HG03159 (cell line): ENCODE measurements around the gene FBP2.

ENCODE experiments used
- ATAC-seq: cut with Tn5 transposase; IDR thresholded peaks from one replicate; pipeline ENCODE4 v1.9.1; 2021; ENCODE audit warnings: mild to moderate bottlenecking, moderate library complexity; ENCODE audit not compliant: unreplicated experiment

The FBP2 gene

DNA sequence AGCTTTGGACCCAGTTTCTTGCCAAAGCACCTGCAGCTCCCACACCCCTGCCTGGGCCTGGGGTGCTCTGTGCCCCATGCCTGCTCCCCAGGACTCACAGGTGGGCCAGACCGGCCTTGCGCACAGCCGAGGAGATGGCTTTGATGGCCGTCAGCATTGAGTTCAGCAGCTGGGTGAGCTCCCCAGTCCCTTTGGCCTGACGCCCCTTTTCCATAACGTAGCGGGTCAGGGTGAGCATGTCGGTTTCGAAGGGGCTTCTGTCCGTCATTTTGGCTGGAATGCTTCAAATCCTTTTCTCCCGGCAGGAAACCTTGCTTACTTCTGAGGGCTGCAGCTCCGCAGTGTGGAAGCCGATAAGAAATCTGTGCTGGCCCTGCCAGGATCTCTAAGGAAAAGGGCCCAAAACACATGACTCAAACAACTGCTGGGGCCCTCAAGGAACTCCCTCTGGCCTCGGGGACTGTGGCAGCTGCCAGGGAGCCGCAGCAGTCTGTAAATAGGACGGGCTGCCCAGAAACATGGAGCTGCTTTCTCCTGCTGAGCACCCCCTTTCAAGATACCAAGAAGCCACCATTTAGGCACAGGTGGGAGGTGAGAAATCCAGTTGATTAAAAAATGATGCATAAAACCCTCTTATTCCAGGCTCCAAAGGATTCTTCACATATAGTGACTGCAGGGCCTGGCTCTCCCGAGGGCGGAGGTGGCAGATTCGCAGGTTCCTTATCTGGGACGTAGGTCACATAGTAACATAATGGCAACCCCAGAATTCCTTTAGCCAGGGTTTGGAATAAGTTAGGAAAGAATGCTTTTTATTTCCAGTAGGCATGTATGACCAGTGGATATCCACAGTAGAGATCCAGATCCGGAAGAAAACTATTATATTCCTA is at the start of gene FBP2:
FBP2 (minus strand) TSS at position 366 of the 887 bp plus-strand sequence; CDS start at position 268, 98 bp downstream.
- no peak for ATAC-seq

GRCh38 chr9:94643176-94643575 is 49.6 kb upstream of the FBP2 start:
- no peak for ATAC-seq

- ATAC-seq = no peak
Observed at GRCh38 chr9:94642501-94642900, 48.9 kb upstream of the FBP2 start.

- ATAC-seq = no peak
Observed at GRCh38 chr9:94639999-94640376, 46.4 kb upstream of the FBP2 start.

- no peak for ATAC-seq
Observed at GRCh38 chr9:94639061-94639998, 45.7 kb upstream of the FBP2 start, which contains the start of gene FBP1. FBP1 (minus strand) TSS chr9:94639518; CDS start chr9:94639310, 208 bp downstream.

DNA sequence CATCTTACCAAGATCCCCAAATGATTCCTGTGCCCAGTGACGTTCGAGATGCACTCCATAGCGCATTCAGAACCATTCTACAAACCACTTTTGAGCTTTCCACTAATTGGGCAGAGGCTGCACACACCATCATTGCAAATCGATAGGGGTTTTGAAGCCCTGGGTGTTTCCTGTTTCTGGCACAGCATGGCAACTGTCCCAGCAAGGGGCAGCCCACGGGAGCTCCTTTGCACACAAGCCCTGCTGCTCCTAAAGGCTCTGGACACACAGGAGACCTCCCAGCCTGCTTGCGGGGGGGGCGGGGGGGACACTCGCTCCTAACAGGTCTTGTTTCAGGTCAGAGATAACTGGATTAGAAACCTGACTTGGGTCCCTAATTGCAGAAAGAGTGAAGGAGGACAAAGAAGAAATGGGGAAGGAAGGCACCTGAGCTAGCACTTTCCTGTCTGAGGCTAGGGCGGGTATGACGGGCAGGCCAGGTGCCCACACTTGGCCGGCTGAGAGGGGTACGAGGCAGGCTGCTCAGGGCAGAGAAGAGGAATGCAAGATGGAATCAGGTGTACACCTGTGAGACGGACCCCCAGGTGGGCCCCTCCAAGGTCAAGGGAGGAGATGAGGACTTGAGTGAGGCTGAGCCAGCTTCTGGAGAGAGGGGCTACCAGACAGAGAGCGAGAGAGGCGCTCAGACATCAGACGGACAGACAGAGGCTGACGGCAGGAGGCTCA is 44.9 kb upstream of the FBP2 start:
- no peak for ATAC-seq

DNA sequence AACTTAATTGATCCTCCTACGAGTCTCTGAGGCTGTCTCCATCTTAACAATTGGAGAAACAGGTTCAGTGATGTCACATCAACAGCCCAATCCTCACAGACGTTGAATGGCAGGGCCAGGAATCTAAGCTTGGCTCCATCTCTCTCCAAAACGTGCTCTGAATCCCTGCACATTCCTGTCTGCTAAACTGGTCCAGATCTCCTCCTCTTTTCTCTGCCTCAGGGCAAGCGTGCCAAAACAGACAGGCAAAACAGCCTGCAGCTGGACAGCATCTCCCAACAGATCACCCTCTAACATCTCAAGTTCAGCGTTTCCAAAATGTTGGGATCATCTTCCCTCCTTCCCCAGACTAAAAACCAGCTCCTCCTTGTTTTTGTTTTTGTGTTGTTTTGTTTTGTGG is 39.1 kb upstream of the FBP2 start:
- ATAC-seq = no peak

DNA sequence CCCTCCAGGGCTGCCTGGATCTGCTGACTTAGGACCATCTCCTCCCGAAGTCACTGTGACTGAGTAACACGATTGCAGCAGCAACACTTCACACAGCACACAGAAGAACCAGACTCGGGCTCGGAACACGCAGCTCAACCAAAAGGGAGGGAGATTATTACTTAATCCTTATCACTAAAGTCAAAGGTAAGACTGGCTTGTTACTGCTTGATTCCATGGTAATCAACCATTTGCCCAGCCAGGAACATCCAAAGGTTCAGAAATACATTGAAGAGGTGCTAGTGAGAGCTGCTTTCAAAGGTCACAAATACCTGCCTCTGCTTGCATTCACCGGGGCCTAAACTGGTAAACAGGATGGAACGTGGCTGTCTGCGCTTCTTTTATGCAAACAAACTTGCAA is 38.0 kb upstream of the FBP2 start:
- no peak for ATAC-seq

DNA sequence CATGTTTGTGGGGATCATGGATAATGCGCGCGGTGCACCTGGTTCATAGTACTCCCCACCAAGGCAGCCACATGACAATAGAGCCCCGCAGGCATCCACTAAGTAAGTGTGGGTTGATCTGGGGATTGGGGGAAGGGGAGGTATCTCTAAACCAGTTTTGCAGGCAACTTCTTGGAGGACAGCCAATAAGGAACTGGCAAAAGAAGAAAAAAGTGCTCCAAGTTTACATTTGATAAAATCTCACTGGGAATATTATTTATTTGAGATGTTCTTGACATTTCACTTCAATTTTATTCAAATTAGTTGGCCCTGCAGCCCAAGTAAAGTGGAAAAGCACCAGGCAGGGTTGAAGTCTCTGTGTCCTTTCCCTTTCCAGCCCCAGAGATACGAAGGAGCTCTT is 37.2 kb upstream of the FBP2 start:
- no peak for ATAC-seq

DNA sequence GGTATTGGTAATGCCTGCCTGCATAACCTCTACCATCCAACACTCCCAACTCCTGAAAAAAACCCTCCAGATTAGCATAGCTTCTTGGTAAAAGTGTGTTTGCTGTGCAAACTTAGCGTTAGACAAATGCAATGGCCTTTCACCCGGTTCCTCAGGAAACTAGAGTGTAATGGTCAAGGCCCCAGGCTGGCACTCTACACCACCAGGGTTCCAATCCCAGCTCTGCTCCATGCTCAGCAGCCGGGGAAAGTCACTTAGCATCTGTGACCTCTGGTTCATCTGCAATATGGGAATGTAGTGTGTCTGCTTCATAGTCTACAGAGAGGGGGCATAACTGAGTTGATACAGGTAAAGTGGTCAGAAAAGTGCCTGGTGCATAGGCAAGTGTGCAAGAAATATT is 36.7 kb upstream of the FBP2 start:
- ATAC-seq = no peak

- ATAC-seq = no peak
Observed at GRCh38 chr9:94627287-94627686, 33.7 kb upstream of the FBP2 start.

GRCh38 chr9:94625835-94626234 is 32.2 kb upstream of the FBP2 start:
- ATAC-seq = no peak

DNA sequence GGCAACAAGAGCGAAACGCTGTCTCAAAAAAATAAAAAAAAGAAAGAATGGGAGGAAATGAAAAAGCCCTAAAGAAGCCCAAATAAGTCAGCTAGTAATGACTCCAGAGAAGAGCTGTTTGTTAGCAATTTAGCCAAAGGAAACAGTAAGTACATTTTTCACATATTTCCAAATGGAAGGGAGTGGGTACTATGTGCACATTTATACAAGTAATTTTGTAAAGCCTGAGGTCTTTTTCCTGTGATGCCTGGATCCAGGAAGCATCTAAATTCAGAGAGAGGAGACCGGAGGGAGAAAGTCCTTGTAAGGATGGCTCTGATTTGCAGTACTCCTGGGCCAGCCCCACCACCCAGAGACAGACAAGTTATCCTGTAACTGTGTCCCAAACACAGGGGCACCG is 31.0 kb upstream of the FBP2 start:
- ATAC-seq = no peak

DNA sequence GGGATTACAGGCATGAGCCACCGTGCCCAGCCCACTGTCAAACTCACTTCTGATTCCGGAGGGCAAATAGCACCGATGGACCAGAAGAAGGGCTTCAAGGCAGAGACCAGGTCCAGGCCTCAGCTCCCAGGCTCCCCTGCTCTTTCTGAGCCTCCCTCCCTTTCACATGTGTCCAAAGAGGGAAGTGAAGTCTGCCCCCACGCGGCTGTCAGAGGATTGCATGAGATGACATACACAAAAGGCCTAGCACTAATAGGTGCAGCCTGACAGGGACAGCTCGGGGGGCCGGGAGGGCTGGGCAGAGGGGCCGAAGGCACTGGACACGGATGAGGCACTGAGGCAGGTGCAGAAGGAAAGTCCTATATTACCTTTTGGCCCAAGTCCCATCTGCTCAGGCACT is 29.6 kb upstream of the FBP2 start:
- no peak for ATAC-seq

DNA sequence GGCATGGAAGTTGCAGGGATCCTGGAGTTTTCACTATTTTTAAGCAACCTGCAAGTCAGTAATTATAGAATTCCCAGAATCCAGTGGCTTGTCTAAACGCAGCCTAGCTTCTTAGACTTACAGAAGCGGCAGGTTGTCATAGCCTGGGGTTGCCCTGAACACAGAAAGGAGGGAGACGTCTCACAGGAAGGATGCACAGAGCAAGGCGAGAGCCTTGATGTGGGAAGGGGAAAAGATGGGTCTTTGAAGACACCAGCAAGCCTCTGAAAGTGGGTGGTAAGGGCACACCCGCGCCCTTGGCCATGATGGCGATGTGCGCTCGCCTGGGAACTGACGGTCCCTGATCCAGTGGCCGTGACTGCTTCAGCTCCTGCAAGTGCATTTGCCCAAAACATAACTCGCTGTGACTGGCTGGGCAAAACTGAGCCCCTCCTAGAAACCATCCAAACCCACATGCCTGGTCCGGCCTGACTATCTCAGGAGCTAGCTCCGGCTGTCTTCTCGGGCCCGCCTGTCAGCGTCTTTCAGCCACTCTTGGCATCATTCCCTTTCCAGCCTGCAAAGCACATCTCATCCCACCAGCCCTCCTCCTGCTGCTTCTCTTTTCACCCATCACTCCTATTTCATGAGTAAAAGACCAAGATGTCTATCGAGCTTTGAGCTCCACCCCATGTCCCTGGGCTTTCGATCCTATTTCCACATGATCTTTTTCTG is 28.6 kb upstream of the FBP2 start:
- ATAC-seq = no peak

DNA sequence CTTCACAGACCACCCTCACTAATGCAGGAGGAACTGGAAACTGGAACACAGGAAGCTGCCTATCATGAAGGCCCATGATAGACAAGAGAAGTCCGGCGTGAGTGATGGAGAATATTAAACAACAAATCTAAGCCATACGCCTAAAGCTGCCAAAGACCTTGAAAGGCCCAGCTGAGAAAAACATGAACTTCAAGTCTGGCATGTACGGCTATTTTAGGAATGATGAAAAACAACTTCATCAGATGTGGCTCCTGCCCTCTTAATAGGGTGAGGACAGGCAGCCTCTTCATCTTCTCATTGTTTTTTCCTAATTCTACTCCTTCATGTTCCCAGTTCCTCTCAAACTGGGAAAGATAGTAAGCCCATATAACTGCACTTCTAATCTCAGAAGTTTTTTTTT is 25.4 kb upstream of the FBP2 start:
- ATAC-seq = no peak

- ATAC-seq = no peak
Observed at GRCh38 chr9:94613003-94613402, 19.4 kb upstream of the FBP2 start.

DNA sequence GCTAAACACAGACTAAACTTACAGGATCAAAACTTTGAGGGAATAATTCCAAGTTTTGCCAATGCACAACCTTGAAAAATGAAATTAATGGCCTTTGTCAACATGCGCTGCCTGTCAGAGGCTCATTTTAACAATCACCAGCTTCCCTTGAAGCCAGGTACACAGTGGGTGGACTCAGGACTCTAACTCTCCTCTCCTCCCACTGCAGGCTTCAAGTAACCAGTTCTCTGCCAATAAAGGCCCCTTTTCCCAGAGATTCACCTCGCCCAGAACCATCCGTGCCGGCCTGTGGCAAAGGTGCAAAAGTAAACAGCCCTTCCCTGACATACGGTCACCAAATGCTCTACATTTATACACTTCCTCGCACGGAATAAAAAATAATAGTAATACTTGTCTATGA is 18.4 kb upstream of the FBP2 start:
- ATAC-seq = no peak

- ATAC-seq = no peak
Observed at GRCh38 chr9:94611638-94612068, 18.0 kb upstream of the FBP2 start.

DNA sequence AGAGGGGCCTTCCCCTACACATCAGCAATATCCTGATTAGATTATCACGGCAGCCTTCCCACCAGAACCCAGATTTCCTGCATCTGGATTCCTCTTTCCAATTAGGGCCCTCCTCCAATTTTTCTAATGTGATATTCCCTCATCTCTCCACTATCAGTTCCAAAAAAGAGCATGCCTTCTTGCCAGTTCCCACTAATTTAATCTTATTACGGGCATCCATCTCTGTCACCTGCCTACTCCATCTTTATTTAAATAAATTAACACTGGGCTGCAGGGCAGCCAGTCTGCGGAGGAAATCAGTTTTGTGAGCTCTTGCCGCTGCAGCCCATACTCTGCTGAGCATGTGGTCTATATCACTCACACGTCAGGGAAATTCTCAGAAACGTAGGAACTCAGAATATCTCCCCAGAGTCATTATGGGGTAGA is 16.6 kb upstream of the FBP2 start:
- no peak for ATAC-seq

DNA sequence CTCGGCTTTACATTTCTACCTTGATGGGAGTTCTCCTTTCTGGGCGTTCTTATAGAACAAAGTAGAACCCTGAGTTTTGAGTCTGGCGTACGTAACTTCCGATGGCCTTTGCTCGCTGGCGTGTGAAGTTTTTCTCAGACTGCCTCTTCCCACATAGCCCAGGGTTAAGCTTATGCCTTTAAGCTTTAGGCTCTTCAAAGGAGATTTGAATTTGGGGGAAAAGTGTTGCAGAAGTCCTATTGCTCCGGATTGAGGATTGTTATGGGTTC is 13.7 kb upstream of the FBP2 start:
- no peak for ATAC-seq
